HG02678 (cell line): ENCODE measurements around the gene USO1.
"Not testable (repeated sequence)": the region's sequence is repeated elsewhere in the genome, so short reads cannot be mapped to it uniquely, and the experiment has no call there.

Source experiments
- ATAC-seq: cut with Tn5 transposase; IDR thresholded peaks from one replicate; pipeline ENCODE4 v1.9.1; 2021; ENCODE audit warnings: mild to moderate bottlenecking, moderate library complexity; ENCODE audit not compliant: unreplicated experiment

The USO1 gene

DNA sequence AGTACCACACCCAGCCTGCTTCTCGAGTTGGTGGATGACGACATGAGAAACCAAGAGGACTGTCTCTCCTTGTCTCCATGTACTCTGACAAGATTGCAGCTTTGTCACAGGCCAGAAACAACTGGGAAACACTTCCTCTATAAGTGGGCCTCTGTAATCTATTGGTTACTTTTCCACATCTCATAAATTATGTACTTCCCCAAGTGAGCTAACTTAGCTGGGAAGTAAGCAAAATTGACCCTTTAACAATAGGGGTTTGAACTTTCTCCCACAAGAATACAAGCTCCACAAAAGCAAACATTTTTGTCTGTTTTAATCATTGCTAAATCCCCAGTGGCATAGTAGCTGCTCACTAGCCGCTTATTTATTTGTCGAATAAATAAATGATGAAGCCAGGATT lies 14.1 kb upstream of the USO1 start:
- ATAC-seq = no peak

DNA sequence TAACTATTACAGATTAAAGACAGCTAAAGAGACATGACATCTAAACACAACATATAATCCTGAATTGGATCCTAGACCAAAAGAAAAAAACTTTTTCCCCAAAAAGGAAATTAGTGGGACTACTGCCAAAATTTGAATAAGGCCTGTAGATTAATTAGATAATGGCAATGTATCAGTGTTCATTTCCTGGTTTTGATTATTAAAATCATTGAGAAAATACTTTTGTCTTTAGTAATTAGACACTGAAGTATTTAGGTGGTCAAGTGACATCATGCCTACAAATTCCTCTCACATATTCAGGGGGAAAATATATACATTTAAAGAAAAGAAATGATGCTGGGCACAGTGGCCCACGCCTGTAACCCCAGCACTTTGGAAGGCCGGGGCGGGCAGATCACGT lies 10.4 kb upstream of the USO1 start:
- no peak for ATAC-seq

DNA sequence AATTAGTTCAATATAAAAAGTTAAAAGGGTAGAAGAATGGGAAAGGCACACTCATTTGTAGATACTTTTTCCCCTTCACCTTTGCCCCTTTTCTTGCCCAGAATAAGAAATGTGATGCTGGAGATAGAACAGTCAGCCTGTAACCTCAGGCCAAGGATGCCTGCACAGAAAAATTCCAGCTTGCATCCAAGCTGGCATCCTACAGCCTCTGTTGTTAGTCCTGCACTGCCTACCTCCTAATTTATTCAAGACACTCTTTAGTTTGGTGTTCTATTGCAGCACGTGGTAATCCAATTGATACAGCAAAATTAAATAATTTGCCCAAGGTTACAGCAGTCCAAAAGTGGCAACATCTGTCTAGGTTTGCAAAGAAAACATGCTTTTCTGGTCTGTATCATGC lies 9.7 kb upstream of the USO1 start:
- no peak for ATAC-seq

DNA sequence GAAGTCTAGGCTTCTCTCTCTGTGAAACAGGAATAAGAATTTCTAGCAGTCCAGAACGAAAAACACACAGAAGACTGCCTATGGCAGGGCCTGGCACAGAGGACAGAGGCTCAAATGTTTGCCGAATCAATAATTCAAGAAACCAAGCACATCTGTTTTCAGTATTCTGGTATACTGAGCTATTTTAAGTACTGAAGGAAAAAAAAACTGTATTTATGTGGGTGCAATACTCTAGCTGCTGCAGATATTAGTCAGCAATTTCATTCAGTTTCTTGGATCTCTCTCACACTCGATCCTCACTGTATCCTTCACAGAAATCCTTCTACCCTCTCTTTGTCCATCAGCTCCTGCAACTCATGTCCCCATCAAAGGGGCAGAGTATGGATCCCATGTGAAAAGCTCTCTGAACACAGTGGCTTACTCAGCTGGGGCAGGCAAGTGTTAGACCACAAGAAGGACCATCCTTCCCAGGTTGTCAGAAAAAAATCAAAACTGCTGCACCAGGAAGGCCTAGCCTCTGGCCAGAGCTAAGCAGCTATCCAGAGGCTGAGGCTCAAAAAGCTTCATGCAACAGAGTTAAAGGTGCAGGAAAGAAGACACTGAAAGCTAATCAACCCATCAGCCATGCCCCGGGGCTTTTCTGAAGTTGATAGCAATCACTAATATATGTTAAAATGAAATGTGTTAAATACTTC lies 9.1 kb upstream of the USO1 start:
- no peak for ATAC-seq

DNA sequence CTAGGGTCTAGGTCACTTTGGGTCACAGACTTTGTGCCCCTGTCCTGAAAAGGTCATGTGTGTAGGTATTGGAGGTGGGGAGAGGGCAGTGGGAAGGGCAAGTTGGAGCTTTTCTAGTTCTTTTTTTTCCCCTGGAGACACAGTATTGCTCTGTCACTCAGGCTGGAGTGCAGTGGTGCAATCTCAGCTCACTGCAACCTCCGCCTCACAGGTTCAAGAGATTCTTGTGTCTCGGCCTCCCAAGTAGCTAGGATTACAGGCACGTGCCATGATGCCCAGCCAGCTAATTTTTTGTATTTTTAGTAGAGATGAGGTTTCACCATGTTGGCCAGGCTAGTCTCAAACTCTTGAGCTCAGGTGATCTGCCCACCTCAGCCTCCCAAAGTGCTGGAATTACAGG lies 8.3 kb upstream of the USO1 start:
- ATAC-seq = not testable (repeated sequence)

DNA sequence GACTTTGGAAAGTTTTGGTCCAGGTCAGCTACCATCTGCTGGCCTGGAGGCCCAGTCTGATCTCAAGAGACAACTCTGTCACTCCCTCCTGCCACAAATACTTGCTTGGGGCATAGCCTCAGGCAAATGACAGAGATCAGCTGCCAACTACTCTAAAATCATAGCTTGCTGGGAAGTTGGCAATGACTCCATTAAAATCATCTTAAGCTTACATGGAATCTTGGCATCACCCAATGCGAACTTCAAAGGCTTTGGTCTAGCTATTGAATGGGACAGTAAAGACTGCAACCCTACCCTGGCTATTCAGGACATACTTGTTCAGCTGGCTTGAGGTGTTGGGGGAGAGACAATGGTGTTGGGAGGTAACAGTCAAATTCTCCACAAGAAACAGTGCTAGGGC lies 7.0 kb upstream of the USO1 start:
- ATAC-seq = no peak

DNA sequence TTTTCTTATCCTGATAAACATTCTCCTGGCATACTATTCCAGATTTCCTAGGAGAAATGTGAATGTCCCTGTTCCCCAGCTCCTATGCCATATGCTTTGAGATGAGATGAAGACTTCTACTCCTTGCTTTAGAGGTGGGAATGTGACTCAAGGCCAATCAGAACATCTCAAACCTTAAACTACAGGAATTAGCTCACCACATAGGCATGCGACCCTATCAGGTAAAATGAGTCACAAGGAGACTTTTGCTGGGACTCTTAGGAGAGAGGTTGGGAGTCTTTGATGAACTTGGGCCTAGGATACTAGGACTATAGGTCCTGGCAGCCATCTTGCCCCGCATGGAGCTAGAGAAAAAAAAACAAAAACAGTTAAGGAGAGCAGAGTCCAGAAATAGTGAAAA lies 5.8 kb upstream of the USO1 start:
- ATAC-seq = no peak

DNA sequence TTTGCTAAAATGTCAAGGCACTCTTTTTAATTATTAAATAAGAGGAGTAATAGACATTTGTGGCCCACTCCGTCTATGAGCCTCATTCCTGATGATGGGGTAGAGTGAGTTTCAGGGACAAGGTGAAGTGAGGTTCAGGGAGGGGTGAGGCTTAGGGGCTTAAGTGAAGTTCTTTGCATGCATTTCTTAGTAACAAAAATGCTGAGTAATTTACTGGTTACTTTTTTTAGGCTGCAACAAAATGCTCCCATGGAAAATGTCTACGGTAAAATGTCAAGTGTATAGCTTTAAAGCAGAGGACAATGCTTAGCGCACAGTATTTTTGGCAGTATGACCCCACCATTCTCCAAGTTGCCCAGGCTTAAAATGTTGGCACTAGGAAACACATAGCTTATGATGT lies 2.0 kb upstream of the USO1 start:
- no peak for ATAC-seq

DNA sequence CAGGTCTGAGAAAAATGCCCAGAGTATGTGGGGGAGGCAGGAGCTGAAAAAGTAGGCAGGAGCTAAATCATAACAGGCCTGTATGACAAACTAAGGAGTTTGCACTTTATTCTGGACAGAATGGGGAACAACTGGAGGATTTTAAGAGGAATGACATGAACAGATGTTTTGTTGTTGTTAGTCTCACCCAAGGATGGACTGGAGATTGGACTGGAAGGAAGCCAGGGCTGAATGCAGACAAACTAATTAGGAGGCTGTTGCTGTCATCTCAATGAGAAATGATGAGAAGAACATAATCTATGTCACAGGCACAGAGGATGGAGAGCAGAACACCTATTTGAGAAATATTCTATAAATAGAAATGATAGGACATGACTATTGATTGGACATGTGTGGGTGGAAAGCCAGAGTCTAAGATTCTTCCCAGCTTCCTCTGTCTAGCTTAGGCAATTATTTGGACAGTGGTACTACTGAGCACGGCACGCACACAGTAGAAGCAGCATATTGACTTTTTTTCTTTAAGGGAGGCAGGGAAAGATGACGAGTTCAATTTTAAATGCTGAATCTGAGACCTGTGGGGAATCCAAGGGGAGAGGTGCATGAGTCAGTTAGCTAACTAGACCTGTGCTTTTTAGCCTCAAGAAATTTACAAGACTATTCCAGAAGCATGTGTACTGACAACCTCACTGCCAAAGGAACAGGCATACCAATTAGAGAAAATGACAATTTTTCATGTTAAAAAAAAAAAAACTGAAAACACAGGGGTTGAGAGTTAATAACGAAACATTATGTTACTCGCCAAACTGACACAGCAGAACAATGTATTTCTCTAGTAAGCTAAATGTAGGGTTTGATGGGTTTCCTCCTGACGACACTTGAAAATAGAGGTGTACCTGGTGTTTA lies 963 bp upstream of the USO1 start:
- no peak for ATAC-seq

DNA sequence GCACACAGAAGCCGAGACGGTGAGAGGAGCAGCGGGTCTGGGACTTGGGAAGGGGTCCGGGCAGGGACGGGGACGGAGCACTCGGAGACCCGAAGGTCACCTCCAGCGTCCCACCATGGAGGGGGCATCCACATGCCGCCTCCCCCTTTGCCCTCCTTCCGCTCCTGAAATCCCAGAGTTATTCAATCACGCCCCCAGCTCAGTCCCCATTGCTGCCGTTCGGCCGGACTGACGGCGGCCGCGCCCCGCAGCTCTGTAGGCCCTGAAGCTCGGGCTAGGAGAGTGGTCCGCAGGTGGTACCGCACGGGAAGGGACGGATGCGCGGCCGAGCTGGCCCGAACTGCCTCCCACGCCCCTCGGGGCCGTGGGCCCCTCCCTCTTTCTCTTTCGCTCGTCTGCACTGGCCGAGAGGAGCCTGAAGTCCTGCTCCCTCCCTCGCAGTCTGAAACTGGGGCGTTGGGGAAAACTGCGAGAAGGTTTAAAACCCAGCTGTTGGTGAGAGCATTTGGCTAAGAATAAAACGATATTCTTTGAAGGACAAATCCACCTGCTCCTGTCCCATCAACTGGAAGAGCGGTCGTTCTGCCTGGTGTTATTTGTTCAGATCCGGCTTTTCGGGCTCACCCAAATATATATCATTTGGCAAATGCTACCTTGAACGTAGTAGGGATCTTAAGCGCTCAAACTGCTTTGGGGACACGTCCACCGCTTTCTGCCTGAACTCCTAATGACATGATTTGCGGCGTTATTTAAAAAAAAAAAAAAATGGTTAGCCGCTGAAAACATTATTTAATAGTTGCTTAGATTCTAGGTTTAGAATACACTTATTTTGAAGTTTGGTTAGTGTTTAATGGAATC lies 719 bp downstream of the USO1 start:
- ATAC-seq = peak; percentile 54

DNA sequence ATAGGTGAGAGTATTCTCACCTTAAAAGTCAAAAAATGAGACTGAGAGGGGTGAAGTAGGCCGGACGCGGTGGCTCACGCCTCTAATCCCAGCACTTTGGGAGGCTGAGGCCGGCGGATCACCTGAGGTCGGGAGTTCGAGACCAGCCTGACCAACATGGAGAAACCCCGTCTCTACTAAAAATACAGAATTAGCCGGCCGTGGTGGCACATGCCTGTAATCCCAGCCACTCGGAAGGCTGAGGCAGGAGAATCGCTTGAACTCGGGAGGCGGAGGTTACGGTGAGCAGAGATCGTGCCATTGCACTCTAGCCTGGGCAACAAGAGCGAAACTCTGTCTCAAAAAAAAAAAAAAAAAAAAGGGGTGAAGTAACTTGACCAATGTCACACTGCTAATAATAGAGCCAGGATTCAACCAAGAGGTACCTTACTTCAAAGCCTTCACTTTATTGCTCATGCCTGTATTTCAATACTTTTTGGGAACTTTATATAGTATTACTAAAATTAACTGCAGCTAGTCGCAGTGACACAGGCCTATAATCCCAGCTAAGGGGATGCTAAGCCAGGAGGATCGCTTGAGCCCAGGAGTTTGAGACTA lies 1.7 kb downstream of the USO1 start:
- ATAC-seq = not testable (repeated sequence)

DNA sequence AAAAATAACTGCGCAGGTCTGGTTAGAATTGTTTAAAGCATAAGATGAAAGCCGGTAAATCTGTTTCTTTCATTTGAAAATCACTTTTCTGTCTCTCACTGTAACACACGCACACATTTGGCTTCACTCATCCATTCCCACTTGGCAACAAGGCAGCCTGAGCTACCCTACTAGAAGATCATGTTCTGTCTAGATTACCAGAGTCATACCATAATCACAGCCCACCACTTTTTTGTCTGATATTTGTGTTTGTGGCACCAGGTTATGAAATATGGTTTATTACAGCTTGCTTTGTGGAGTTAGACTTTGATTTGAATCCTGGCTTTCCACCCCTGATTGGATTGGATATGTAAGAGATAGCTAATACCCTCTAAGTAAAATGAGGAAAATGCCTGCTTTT lies 2.2 kb downstream of the USO1 start:
- ATAC-seq = no peak

DNA sequence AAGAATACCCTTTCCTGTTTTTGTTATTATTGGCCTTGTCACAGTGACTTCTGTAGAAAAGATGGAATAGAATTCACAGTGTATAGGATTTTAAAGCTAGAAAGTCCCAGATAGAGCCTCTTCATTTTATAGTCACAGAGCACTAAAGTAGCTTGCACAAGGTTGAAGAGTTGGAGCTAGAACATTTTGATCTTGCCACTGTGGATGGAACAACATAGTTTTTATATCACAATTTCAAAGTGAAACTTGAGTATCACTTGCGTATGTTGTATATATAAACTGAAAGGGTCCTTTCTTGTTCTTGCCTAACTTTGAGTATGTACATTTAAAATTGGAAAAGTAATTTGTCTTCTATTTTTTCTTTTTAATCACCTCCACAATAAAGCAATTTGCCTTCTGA lies 2.7 kb downstream of the USO1 start:
- no peak for ATAC-seq

DNA sequence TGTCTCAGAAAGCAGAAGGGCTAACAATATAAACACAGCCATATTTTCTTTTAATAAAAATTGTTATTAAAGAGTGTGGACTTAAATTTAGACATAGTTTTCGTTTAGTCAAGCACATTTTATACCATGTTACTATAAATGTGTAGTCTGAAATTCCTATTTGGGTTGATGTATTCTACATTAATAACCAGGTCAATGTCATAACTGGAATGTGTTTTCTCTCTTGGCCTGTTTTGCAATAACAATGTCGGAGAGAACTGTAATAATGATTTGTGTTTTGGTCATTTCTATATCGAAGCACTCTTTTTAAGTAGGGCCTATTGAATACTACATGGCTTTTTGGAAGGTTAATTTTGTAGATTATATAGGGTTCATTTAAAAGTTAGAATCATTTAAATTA lies 5.5 kb downstream of the USO1 start:
- ATAC-seq = no peak

DNA sequence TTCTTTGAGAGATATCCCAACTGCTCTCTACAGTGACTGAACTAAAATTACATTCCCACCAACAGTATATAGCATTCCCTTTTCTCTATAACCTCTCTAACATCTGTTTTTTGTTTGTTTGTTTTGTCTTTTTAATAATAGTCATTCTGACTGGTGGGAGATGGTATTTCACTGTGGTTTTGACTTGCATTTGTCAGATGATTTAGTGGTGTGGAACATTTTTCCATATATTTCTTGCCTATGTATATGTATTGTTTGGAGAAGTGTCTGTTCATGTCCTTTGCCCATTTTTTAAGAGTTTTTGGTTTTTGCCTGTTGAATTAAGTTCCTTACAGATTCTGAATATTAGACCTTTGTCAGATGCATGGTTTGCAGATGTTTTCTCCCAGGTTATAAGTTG lies 9.0 kb downstream of the USO1 start:
- no peak for ATAC-seq

DNA sequence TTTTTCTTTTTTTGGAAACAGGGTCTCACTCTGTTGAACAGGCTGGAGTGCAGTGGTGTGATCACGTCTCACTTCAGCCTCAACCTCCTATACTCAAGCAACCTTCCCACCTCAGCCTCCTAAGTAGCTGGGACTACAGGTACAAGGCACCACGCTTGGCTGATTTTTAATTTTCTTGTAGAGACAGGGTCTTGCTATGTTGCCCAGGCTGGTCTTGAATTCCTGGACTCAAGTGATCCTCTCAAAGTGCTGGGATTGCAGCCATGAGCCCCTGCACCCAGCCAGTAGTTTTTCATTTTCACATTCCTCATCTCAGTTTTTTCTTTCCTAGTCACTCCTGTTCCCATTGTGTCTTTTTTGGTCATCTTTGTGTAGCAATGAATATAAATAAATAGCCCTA lies 11.1 kb downstream of the USO1 start:
- ATAC-seq = no peak

DNA sequence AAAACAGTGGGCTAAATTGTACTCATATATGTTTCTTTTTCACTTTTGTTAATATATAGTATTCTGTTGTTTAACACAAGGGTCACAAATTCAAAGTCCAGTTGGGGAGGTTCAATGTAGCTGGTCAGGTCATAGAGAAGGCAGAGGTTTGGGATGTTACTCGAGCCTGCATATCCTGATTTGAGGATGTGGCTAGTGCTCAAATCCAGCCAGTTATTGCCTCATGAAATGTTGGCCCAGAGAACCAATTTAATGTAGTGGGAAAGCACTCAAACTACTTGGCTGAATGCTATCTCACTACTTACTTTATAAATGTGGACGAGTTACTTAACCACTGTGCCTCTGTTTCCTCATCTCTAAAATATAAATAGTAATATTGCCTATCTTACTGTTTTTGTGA lies 12.5 kb downstream of the USO1 start:
- no peak for ATAC-seq

DNA sequence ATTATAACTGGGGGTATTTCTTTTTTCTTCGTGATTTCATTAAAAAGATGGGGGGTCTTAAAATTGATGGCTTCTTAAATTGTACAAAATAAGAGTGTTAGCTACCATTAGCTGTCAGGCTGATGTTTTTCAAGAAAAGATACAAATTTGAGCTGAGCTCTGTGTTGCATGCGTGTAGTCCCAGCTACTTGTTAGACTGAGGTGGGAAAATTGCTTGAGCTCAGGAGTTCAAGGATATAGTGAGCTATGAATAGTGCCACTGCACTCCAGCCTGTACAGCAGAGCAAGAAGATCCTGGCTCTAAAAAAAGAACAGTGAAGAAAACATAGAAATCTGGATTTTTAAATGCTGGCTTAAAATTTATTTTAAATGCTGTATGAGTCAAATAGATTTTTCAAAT lies 13.0 kb downstream of the USO1 start:
- ATAC-seq = no peak

DNA sequence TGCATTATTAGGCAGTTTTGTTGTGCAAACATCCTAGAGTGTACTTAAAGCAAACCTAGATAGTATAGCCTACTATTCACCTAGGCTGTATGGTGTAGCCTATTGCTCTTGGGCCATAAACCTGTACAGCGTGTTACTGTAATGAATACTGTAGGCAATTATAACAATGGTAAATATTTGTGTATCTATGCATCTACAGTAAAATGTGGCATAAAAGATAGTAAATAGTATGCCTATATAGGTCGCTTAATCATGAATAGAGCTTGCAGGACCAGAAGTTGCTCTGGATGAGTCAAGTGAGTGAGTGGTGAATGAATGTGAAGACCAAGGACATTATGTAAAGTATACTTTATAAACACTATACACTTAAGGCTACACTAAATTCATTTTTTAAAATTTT lies 16.6 kb downstream of the USO1 start:
- no peak for ATAC-seq

DNA sequence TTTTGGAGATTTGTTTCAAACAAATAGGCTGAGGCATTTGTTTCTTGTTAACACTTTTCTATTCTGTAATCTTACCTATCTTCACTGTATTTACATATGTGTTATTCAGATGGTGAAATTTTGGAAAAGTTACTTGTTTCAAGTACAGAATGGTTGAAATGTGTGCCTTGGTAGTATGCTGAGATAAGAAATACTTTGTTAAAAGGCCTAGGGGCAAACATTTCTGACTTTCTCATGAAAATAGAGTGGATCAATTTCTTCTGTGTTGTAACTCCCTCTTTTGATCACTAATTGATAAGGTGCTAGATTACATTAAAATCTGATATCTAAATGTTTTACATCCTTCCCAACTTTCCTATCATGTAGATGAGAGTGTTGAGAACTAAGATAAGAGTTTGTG lies 18.1 kb downstream of the USO1 start:
- no peak for ATAC-seq

DNA sequence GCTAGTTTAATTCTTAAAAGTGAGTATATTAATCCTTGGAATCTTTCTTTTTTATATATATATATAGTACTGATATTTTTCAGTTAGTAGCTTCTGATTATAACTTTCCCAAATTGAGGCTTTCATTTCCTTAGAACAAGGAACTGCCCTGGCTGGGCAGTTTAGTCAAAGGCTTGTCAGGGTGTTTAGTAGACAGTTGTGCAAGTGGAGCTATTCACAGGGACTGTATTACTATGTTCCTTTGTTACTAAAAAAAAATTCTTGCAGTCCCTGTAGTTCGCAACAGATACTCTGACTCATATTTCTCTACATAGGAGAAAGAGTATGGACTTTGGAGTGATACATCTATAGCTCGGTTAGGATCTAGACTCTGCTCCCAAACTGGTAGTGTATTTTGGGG lies 20.8 kb downstream of the USO1 start:
- no peak for ATAC-seq
